Mucosa of rectum (tissue), 2 donors: Measurements from ENCODE around the gene TPSB2.
A peak's percentile ranks its signal among the peaks of the same experiment; 100 is the strongest.

ENCODE experiments used
- H3K27ac ChIP-seq, 2 donors: one replicate each; pipeline ENCODE4 v1.7.0; 2013; ENCODE audit warnings: inconsistent platforms in 2 of 2, low read depth in 2 of 2, low read length in 2 of 2
- H3K27me3 ChIP-seq, 2 donors: one replicate each; pipeline ENCODE4 v1.7.0; 2013; ENCODE audit warnings: low read length in 2 of 2; ENCODE audit not compliant: control insufficient read depth in 2 of 2, insufficient read depth in 2 of 2
- H3K36me3 ChIP-seq, 2 donors: one replicate each; pipeline ENCODE4 v1.7.0; 2013; ENCODE audit warnings: low read length in 2 of 2; ENCODE audit not compliant: control insufficient read depth in 2 of 2, insufficient read depth in 2 of 2
- H3K4me1 ChIP-seq, 2 donors: one replicate each; pipeline ENCODE4 v1.7.0; 2013; ENCODE audit warnings: low read length in 2 of 2, mild to moderate bottlenecking in 1 of 2; ENCODE audit not compliant: control insufficient read depth in 2 of 2, insufficient read depth in 2 of 2
- H3K4me3 ChIP-seq, 2 donors: one replicate each; pipeline ENCODE4 v1.7.0; 2013; ENCODE audit warnings: low read length in 2 of 2
- H3K9ac ChIP-seq, 2 donors: one replicate each; pipeline ENCODE4 v1.7.0; 2013; ENCODE audit warnings: low read length in 2 of 2, low read depth in 1 of 2, mild to moderate bottlenecking in 1 of 2
- H3K9me3 ChIP-seq, 2 donors: one replicate each; pipeline ENCODE4 v1.7.0; 2013; ENCODE audit warnings: low read length in 2 of 2; ENCODE audit not compliant: control insufficient read depth in 2 of 2
- donor health status: healthy.
- donor health status: Normal muscosa, but diverticular disease.

The TPSB2 gene

GRCh38 chr16:1182950-1183907 is 46.8 kb downstream of the TPSB2 start:
- peak overlapping the region; percentile 67 to 68 for H3K27ac ChIP-seq
- H3K27me3 ChIP-seq = no peaks in the 10 kb centered on the region
- H3K36me3 ChIP-seq = no peaks in the 10 kb centered on the region
- no peaks in the 10 kb centered on the region for H3K9me3 ChIP-seq
- no peak overlapping the region for H3K4me3 ChIP-seq
- peaks cover 7% of the 10 kb centered on the region in 2 donors for H3K4me1 ChIP-seq
- H3K9ac ChIP-seq = no peak overlapping the region

- H3K4me1 ChIP-seq = peaks cover 7% of the 10 kb centered on the region in 2 donors
- no peak overlapping the region for H3K9ac ChIP-seq
- no peak overlapping the region for H3K4me3 ChIP-seq
- H3K36me3 ChIP-seq = no peaks in the 10 kb centered on the region
- H3K27ac ChIP-seq = peak overlapping the region; percentile 67 to 68
- no peaks in the 10 kb centered on the region for H3K9me3 ChIP-seq
- H3K27me3 ChIP-seq = no peaks in the 10 kb centered on the region
These were observed 47.7 kb downstream of the TPSB2 start for GRCh38 chr16:1182316-1182671.

- no peak overlapping the region for H3K4me3 ChIP-seq
- H3K4me1 ChIP-seq = peaks cover 7% of the 10 kb centered on the region in 2 donors
- H3K27ac ChIP-seq = peak overlapping the region; percentile 64 to 67
These were observed 48.3 kb downstream of the TPSB2 start for GRCh38 chr16:1181404-1182315.

GRCh38 chr16:1180549-1181403 is 49.2 kb downstream of the TPSB2 start:
- Histone ChIP-seq H3K9ac (no peak overlapping the region), H3K4me3 (no peak overlapping the region), H3K36me3 (no peaks in the 10 kb centered on the region), H3K4me1 (peaks cover 7% of the 10 kb centered on the region in 2 donors), H3K27ac (peak overlapping the region; percentile 21 to 48), H3K27me3 (no peaks in the 10 kb centered on the region), H3K9me3 (no peaks in the 10 kb centered on the region)

More at GRCh38 chr16:1181404-1182315, 48.3 kb downstream of the TPSB2 start:
- H3K36me3 ChIP-seq = no peaks in the 10 kb centered on the region
- H3K9ac ChIP-seq = no peak overlapping the region
- no peaks in the 10 kb centered on the region for H3K27me3 ChIP-seq
- no peaks in the 10 kb centered on the region for H3K9me3 ChIP-seq
